Left renal cortex interstitium (tissue), 4 donors: Measurements from ENCODE around the gene FADD. TPM values are rescaled to one million over a fixed set of nuclear protein-coding genes. Genes with fewer than 3 reads are reported as not detected.
A peak's percentile ranks its signal among the peaks of the same experiment; 100 is the strongest.
"Not testable (repeated sequence)": the region's sequence is repeated elsewhere in the genome, so short reads cannot be mapped to it uniquely, and the experiment has no call there.

ENCODE experiments used
- DNase-seq, 4 donors: peaks; one replicate each; pipeline ENCODE4 v3.0.0-alpha.2; 2013; ENCODE audit warnings: low read depth in 4 of 4, low spot score in 2 of 4, missing footprints in 1 of 4
- polyA plus RNA-seq, 4 donors: library from polyadenylated mRNA; unstranded; fragments of 120-200 nt; gene quantifications; one replicate each; pipeline ENCODE4 v1.2.1, GENCODE V29; 2013; ENCODE audit not compliant: insufficient read length in 4 of 4

The FADD gene
- polyA plus RNA-seq, 4 donors: 14.2 to 22.4 (median 18.0) TPM

GRCh38 chr11:70176940-70177689, 26.0 kb upstream of the FADD start:
- DNase-seq: no peak

DNA sequence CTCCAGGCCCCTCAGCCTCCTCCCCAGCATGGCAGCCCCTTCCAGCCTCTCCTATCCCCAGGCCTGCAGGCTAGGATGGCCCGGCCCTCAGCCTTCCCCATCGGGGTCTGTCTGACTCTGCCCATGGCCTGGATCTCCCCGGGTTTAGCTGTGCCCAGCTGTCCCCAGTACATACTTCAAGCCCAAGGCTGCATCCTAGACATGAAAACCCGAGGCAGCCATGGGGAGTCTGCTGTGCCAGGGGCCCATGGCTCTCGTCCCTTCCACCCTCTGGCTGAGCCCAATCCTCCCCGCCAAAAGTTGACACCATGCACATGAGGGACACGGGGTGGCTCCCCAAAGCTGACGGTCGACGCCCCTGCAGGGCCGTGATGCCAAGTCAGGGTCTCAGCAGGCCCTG, 22.2 kb upstream of the FADD start:
- no peak for DNase-seq

DNA sequence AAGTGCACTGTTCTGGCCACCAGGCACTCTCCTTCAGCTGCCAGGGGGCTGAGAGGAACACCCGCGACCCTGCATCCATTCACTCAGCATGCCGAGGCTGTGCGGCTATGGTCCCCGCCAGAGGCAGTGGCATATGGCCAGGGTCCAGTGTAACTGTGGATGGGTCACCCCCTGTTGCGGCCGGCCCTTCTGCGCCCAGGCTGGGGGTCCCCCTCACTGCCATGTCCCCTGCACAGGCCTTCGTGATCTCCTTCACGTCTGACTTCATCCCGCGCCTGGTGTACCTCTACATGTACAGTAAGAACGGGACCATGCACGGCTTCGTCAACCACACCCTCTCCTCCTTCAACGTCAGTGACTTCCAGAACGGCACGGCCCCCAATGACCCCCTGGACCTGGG, 20.8 kb upstream of the FADD start:
- no peak for DNase-seq

DNA sequence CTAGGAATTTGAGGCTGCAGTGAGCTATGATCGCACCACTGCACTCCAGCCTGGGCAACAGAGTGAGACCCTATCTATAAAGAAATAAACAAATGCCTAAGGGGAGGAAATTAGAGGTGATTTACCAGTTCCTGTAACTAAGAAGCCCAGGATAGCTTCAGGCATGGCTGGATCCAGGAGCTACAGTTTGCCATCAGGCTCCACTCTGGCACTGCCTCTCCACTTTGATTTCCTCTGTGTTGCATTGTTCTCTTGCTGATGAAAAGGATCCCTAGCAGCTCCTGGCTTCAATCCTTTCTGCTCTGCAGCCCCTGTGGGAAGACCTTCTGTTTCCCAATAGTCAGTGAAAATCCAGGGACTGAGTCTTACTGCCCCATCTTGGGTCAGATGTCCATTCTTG, 20.1 kb upstream of the FADD start:
- DNase-seq: no peak

DNA sequence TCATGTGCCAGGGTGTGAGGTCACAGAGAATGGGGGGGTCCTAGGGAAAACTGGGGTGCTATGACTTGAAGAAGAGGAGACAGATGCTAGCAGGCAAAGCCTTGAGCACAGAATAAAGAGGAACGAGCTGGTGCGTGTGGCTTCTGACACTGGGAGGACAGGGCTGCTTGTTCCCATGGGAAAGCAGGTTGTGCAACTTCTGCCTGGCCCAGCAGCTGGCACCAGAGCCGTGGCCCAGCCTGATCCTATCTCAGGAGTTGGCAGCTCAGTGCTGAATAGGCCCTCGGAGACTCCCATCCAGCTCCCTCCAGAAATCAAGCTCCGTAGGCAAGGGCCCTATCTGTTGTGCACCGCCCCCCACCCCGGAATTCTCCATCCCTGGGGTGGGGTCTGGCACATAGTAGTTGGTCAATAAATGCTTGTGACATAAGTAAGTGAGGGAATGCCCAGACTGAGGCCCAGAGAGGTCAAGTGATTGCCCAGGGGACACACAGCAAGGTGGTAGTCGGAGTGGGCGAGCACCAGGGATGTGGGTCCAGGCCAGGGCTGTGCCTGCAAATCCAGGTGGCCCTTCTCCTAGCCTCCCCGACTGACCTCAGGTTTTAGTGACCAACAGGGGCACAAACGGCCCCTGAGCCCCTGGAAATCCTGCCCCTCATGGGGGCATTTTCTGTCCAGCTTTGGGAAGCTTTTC, 19.5 kb upstream of the FADD start:
- no peak for DNase-seq

- no peak for DNase-seq
Observed at GRCh38 chr11:70184396-70184795, 18.7 kb upstream of the FADD start.

DNA sequence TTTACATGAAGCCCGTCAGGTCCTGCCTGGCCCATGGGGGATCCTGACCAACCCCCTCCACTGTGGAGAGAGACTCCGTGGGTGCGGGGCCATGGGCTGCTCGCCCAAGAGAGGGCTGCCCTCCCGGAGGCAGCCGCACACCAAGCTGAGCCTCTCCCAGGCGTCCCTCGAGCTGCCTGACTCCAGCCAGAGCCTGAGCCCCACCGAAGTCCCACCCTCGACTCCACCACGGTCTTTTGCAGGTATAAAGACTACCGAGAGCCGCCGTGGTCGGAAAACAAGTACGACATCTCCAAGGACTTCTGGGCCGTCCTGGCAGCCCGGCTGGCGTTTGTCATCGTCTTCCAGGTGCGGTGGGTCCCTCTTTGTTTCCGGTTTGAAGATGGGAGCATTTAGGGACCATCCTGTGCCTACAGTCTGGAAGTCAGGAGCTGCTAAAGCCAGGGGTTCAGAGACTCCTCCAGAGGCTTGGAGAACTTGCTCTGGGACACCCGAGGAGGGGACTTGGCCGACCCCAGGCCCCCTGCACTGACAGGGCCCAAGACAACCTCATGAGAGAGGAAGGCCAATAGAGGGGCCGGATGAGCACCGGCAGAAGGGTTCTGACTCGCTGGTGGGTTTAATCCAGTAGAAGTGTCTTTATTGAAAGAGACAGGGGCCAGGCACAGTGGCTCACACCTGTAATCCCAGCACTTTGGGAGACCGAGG, 17.6 kb upstream of the FADD start:
- DNase-seq: no peak

GRCh38 chr11:70186420-70186819, 16.7 kb upstream of the FADD start:
- no peak for DNase-seq

DNA sequence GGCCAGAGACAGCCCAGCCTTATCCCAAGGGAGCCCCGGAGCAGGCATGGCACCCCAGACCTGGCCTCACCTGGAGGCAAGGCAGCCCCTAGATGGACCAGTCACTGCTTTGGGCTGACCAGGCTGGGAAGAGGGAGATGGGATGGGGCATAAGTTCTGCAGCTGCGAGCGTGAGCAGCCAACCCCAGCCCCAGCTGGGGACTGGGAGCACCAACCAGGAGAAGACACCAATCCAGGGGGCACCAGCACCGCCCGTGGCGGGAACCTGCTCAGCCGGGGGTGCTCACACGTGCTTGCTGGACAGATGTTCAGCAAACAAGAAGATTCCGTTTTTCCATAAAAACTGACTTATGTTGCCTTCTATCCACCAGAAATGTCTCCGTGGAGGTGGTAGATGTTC, 16.2 kb upstream of the FADD start:
- no peak for DNase-seq

DNA sequence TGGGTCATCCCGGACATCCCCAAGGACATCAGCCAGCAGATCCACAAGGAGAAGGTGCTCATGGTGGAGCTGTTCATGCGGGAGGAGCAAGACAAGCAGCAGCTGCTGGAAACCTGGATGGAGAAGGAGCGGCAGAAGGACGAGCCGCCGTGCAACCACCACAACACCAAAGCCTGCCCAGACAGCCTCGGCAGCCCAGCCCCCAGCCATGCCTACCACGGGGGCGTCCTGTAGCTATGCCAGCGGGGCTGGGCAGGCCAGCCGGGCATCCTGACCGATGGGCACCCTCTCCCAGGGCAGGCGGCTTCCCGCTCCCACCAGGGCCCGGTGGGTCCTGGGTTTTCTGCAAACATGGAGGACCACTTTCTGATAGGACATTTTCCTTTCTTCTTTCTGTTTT, 15.3 kb upstream of the FADD start:
- DNase-seq: no peak

DNA sequence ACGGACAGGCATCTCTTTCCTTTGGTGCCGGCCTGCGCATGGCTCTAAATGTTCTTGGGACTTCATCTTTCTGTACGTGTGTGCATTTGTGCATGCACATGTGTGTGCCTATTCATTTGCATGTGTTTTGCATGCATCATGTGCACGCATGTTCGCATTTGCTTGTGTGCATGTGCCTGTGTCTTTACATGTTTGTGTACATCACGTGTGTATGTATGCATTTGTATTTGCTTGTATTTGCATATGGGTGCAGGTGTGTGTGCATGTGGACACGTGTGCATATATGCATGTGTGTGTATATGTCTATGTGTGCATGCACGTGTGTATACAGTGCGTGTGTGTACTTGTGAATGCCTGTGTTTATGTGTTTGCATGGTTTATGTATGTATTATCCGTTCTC, 13.5 kb upstream of the FADD start:
- DNase-seq: no peak

DNA sequence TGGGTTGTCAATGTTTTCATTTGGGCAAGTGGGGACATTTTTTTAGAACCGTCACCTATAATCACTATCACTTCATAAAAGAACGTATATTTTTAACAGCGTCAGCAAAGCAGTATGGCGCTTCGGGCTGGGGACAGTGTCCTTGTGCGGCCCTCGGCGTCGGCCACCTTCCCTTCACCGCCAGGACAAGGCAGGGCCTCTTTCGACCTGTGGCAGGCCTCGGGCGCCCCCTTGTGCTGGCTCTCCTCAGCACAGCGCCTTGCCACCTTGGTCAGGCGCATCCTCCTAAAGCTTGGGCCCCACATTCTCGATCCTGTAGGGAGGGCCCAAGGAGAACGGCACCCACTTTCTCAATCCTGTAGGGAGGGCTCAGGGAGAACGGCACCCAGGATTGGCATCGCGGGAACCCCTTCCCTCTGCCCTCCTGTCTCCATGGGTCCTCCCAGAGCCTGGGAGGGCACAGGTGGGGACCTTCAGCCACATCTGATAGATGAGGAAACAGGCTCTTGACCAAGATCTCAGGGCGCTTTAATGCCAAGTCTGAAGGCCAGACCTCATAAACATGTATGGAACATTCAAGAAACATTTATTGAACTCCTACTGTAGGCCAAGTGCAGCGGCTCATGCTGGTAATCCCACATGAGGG, 11.5 kb upstream of the FADD start:
- peak in 2 of 4 donors; percentile 31 to 55 for DNase-seq

GRCh38 chr11:70192666-70193410, 10.3 kb upstream of the FADD start:
- no peak for DNase-seq

DNA sequence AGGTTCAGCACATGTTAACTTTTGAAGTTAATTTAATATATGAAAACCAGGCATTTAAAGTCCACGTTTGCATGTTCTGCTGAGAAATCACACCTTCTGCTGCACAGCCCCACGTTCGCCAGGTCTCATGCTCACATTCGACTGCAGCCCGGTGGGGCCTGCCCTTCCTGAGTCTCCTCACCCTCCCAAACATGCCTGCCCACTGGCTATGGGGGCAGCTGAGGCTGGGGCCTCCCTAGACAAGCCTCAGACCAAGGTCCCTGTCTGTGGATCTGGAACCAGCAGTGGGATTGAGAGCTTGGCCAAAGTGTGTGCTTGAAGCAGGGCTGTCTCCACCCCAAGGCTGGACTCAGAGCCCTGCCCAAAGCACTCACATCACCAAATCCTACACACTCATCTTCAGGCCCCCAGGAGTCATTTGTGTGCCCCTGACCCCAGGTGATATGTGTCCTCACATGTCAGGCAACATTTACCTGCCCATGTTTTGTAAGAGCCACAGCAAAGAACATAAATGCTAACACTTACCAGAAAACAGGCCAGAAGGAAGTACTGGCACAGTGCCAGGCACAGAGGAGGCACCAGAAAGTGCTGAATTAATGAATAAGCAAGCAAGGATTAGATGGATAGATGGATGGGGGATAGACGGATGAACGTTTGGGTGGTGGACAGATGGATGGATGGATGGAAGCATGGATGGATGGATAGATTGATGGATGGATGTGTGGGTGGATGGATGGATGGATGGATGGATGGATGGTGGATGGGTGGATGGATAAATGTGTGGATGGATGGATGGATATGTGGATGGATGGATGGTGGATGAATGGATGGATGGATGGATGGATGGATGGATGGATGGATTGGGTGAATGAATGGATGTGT, 9.4 kb upstream of the FADD start:
- no peak for DNase-seq

- no peak for DNase-seq
Observed at GRCh38 chr11:70194792-70195791, 8.0 kb upstream of the FADD start.

- no peak for DNase-seq
Observed at GRCh38 chr11:70200212-70200844, 2.8 kb upstream of the FADD start.

GRCh38 chr11:70201047-70201446, 2.0 kb upstream of the FADD start:
- not testable (repeated sequence) for DNase-seq
